ENCODE data around the gene GNG7.

The GNG7 gene

DNA sequence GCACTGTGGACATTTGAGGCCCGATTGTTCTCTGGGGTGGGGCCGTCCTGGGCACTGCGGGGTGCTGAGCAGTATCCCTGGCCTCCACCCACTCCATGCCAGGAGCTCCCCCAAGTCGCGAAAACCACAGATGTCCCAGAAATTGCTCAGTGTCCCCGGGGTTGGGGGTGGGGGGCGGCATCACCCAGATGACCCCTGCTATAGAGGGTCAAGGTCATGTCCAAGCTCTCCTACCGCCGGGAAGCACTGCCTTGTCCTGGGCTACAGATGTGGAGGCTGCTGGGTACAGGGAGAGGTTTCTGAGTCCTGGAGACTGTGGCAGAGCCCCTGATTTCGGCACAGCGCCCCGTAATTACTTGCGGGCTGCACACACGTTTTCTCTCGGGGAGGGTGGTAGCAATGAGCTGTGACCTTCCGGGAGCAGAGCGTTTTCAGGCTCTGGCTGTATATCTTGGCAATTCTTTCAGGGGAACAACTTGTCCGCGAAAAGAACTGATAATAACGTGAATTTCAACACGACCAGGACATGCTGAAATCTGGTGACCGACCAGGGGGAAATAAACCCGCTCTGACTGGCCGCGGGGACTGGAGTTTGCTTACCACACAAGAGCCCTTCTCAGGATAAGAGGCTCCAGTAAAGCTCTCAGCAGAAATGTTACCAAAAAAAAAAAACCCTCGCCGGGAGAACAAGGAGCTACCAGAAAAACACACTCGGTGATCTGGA is 68.1 kb downstream of the GNG7 start:
- TF ChIP-seq, protein P1, sequence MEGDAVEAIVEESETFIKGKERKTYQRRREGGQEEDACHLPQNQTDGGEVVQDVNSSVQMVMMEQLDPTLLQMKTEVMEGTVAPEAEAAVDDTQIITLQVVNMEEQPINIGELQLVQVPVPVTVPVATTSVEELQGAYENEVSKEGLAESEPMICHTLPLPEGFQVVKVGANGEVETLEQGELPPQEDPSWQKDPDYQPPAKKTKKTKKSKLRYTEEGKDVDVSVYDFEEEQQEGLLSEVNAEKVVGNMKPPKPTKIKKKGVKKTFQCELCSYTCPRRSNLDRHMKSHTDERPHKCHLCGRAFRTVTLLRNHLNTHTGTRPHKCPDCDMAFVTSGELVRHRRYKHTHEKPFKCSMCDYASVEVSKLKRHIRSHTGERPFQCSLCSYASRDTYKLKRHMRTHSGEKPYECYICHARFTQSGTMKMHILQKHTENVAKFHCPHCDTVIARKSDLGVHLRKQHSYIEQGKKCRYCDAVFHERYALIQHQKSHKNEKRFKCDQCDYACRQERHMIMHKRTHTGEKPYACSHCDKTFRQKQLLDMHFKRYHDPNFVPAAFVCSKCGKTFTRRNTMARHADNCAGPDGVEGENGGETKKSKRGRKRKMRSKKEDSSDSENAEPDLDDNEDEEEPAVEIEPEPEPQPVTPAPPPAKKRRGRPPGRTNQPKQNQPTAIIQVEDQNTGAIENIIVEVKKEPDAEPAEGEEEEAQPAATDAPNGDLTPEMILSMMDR (conservative IDR thresholded peaks at IDR 0.05; ENCODE audit: low read depth, low read length): no peak
- H3K4me3 ChIP-seq (ENCODE audit: low read depth, low read length): no peak overlapping the region

DNA sequence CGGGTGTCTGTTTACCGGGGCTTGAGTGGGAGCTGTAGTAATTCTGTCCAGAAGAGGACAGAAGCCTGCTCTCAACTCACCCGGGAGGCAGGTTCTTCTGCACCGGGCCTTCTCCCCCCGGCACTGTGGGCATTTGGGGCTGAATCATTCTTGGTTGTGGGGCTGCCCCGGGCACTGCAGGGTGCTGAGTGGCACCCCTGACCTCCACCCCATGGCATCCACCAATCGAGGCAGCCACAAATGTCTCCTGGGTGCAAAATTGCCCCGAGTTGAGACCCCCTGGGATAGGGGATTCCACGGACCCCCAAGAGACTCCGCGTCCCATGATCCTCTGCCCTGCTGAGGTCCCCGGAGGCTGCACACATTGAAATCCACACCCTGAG is 68.8 kb downstream of the GNG7 start:
- H3K4me3 ChIP-seq (ENCODE audit: low read depth, low read length): no peak overlapping the region
- TF ChIP-seq, protein P1 (conservative IDR thresholded peaks at IDR 0.05; ENCODE audit: low read depth, low read length): no peak
- no peak for DNase-seq (ENCODE audit: low read depth)

More for the DNA sequence above, 68.1 kb downstream of the GNG7 start:
- DNase-seq (ENCODE audit: low read depth): peak; percentile 60

DNA sequence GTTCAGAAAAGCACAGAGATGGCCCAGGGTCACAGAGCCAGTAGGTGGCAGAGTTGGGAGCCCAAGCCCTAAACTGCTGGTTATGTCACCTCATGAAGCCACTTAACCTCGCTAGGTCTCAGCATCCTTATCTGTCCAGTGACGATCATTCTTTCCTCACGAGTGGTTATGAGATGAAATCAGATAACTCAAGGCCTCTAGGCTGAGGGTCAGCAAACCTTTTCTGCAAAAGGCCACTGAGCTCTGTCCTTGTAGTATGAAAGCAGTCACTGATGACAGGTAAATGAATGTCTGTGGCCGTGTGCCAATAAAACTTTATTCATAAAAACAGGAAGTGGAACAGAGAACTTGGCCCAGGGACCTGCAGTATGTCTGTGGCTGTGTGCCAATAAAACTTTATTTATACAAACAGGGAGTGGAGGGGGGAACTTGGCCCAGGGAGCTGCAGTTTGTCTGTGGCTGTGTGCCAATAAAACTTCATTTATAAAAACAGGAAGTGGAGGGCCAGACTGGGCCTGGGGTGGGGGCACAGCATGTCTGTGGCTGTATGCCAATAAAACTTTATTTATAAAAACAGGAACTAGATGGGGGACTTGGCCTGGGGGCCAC is 71.2 kb downstream of the GNG7 start:
- peak; percentile 32 for DNase-seq (ENCODE audit: low read depth)

DNA sequence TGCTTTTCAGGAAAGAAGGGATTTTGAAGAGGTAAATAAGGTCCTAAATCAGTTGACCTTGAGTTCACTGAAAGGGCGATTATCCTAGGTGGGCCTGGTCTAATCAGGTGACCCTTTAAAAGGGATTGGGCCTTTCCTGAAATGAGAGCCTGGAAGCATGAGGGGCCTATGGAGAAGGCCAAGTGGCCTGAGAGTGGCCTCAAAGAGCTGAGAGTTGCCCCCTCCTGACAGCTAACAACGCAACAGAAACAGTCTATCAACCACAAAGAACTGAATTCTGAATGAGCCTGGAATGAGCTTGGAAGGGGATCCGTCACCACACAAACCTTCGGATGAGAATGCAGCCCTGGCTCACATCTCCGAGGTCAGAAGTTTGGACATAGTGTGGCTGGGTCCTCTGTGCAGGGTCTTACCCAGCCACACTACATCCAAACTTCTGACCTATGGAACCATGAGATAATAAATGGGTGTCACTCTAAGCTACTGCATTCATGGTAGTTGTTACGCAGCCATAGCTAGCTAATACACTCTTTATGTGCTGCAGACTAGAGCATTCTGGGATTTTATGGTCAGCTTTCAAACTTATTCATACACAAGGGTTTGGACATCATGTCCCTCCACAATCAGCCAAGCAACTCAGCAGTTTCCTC is 72.0 kb downstream of the GNG7 start:
- H3K4me3 ChIP-seq (ENCODE audit: low read depth, low read length): no peak overlapping the region
- no peak for DNase-seq (ENCODE audit: low read depth)
- TF ChIP-seq, protein P1 (conservative IDR thresholded peaks at IDR 0.05; ENCODE audit: low read depth, low read length): no peak

More for the DNA sequence above, 71.2 kb downstream of the GNG7 start:
- TF ChIP-seq, protein P1 (conservative IDR thresholded peaks at IDR 0.05; ENCODE audit: low read depth, low read length): no peak
- no peak overlapping the region for H3K4me3 ChIP-seq (ENCODE audit: low read depth, low read length)

DNA sequence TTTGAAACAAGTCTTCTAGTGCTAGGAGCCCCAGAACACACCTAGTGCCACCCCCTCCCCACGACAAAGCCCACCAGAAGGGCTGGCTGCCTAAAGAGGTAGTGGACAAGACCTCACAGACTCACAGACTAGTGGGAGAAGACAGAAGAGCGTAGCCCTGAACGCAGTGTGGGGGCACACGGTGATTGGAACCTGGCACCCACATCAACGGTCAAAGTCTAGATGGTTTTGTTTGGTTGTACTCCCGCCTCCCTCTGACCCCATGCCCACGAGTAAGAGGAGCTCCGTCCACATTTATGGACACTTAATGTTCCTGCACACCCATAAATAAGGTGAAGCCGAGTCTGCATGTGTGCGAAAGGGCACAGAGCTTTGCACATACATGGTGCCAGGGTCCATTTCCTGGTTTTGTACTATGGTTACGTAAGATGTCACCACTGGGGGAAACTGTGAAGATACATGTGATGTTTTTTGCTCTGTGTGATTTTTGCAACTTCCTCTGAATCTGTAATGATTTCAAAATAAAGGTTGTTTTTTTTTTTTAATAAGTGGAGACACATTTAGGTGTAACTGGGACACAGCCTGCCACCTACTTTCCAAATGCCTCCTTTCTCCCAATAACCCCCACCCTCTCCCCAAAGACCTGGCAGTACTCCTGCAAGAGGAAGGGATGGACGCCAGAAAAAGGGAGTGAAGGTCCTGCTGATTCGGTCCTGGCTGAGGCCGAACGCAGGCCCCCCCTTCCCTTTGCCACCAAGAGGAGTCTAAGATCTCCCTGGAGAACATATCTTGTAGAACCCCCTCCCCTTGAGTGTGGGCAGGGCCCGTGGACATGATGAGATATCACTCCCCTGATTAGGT is 72.8 kb downstream of the GNG7 start:
- TF ChIP-seq, protein P1 (conservative IDR thresholded peaks at IDR 0.05; ENCODE audit: low read depth, low read length): no peak
- no peak for DNase-seq (ENCODE audit: low read depth)
- H3K4me3 ChIP-seq (ENCODE audit: low read depth, low read length): no peak overlapping the region

DNA sequence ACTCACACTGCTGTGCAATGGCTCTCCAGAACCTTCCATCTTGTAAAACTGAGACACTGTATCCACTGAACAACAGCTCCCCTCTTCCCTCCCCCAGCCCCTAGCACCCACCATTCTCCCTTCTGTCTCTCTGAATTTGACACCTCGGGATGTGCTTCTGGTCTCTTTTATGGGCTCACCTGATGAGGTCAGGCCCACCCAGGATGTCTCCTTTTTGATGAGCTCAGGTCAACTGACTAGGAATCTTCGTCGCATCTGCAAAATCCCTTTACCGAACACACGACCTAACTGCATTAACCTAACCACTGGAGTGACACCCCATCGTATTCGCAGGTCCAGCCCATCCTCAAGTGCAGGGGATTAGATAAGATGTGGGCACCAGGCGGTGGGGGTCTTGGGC is 73.9 kb downstream of the GNG7 start:
- TF ChIP-seq, protein P1 (conservative IDR thresholded peaks at IDR 0.05; ENCODE audit: low read depth, low read length): no peak

More for the DNA sequence above, 73.9 kb downstream of the GNG7 start:
- H3K4me3 ChIP-seq (ENCODE audit: low read depth, low read length): no peak overlapping the region
- no peak for DNase-seq (ENCODE audit: low read depth)
